Measurements from ENCODE around the gene ROR1.

ROR1 gene

GRCh38 chr1:63835128-63835527 lies 61.3 kb downstream of the ROR1 start:
- Histone ChIP-seq H3K36me3 (ENCODE audit: control insufficient read depth, insufficient read depth, low read length) (no peaks in the 10 kb centered on the region), H3K4me1 (ENCODE audit: control insufficient read depth, insufficient read depth, low read length) (peaks cover 9% of the 10 kb centered on the region), H3K9ac (ENCODE audit: low read length) (no peak overlapping the region), H3K27me3 (ENCODE audit: control insufficient read depth, insufficient read depth, low read length) (no peaks in the 10 kb centered on the region), H3K27ac (ENCODE audit: low read depth, low read length) (no peak overlapping the region), H3K4me3 (ENCODE audit: low read length) (no peak overlapping the region)

GRCh38 chr1:63836374-63836773 lies 62.6 kb downstream of the ROR1 start:
- no peaks in the 10 kb centered on the region for H3K36me3 ChIP-seq (ENCODE audit: control insufficient read depth, insufficient read depth, low read length)
- H3K27me3 ChIP-seq (ENCODE audit: control insufficient read depth, insufficient read depth, low read length): no peaks in the 10 kb centered on the region
- H3K27ac ChIP-seq (ENCODE audit: low read depth, low read length): no peak overlapping the region
- no peak overlapping the region for H3K4me3 ChIP-seq (ENCODE audit: low read length)
- H3K4me1 ChIP-seq (ENCODE audit: control insufficient read depth, insufficient read depth, low read length): peaks cover 6% of the 10 kb centered on the region
- H3K9ac ChIP-seq (ENCODE audit: low read length): no peak overlapping the region

- H3K27ac ChIP-seq (ENCODE audit: low read depth, low read length): no peak overlapping the region
- H3K36me3 ChIP-seq (ENCODE audit: control insufficient read depth, insufficient read depth, low read length): no peaks in the 10 kb centered on the region
- H3K9ac ChIP-seq (ENCODE audit: low read length): no peak overlapping the region
- no peaks in the 10 kb centered on the region for H3K27me3 ChIP-seq (ENCODE audit: control insufficient read depth, insufficient read depth, low read length)
- H3K4me3 ChIP-seq (ENCODE audit: low read length): no peak overlapping the region
- H3K4me1 ChIP-seq (ENCODE audit: control insufficient read depth, insufficient read depth, low read length): peaks cover 6% of the 10 kb centered on the region
Observed at GRCh38 chr1:63836830-63837229, 63.0 kb downstream of the ROR1 start.

- Histone ChIP-seq H3K36me3 (ENCODE audit: control insufficient read depth, insufficient read depth, low read length) (no peaks in the 10 kb centered on the region), H3K9ac (ENCODE audit: low read length) (no peak overlapping the region), H3K27me3 (ENCODE audit: control insufficient read depth, insufficient read depth, low read length) (no peaks in the 10 kb centered on the region), H3K4me1 (ENCODE audit: control insufficient read depth, insufficient read depth, low read length) (peaks cover 7% of the 10 kb centered on the region), H3K4me3 (ENCODE audit: low read length) (no peak overlapping the region), H3K27ac (ENCODE audit: low read depth, low read length) (no peak overlapping the region)
Observed at GRCh38 chr1:63843010-63843409, 69.2 kb downstream of the ROR1 start.

- Histone ChIP-seq H3K9ac (ENCODE audit: low read length) (no peak overlapping the region), H3K4me3 (ENCODE audit: low read length) (no peak overlapping the region), H3K4me1 (ENCODE audit: control insufficient read depth, insufficient read depth, low read length) (peaks cover 4% of the 10 kb centered on the region), H3K36me3 (ENCODE audit: control insufficient read depth, insufficient read depth, low read length) (no peaks in the 10 kb centered on the region), H3K27ac (ENCODE audit: low read depth, low read length) (no peak overlapping the region), H3K27me3 (ENCODE audit: control insufficient read depth, insufficient read depth, low read length) (no peaks in the 10 kb centered on the region)
Observed at GRCh38 chr1:63843884-63844283, 70.1 kb downstream of the ROR1 start.

- Histone ChIP-seq H3K27ac (ENCODE audit: low read depth, low read length) (no peak overlapping the region), H3K27me3 (ENCODE audit: control insufficient read depth, insufficient read depth, low read length) (no peaks in the 10 kb centered on the region), H3K36me3 (ENCODE audit: control insufficient read depth, insufficient read depth, low read length) (no peaks in the 10 kb centered on the region), H3K4me3 (ENCODE audit: low read length) (no peak overlapping the region), H3K4me1 (ENCODE audit: control insufficient read depth, insufficient read depth, low read length) (peaks cover 4% of the 10 kb centered on the region), H3K9ac (ENCODE audit: low read length) (no peak overlapping the region)
Observed at GRCh38 chr1:63845346-63845745, 71.5 kb downstream of the ROR1 start.

GRCh38 chr1:63847308-63847910 lies 73.6 kb downstream of the ROR1 start:
- H3K4me1 ChIP-seq (ENCODE audit: control insufficient read depth, insufficient read depth, low read length): peaks cover 4% of the 10 kb centered on the region
- no peak overlapping the region for H3K4me3 ChIP-seq (ENCODE audit: low read length)
- no peak overlapping the region for H3K27ac ChIP-seq (ENCODE audit: low read depth, low read length)

GRCh38 chr1:63848733-63849132 lies 74.9 kb downstream of the ROR1 start:
- no peak overlapping the region for H3K9ac ChIP-seq (ENCODE audit: low read length)
- H3K4me3 ChIP-seq (ENCODE audit: low read length): no peak overlapping the region
- H3K27ac ChIP-seq (ENCODE audit: low read depth, low read length): no peak overlapping the region
- H3K36me3 ChIP-seq (ENCODE audit: control insufficient read depth, insufficient read depth, low read length): no peaks in the 10 kb centered on the region
- H3K4me1 ChIP-seq (ENCODE audit: control insufficient read depth, insufficient read depth, low read length): peaks cover 4% of the 10 kb centered on the region
- H3K27me3 ChIP-seq (ENCODE audit: control insufficient read depth, insufficient read depth, low read length): no peaks in the 10 kb centered on the region

More at GRCh38 chr1:63847308-63847910, 73.6 kb downstream of the ROR1 start:
- no peaks in the 10 kb centered on the region for H3K27me3 ChIP-seq (ENCODE audit: control insufficient read depth, insufficient read depth, low read length)
- no peaks in the 10 kb centered on the region for H3K36me3 ChIP-seq (ENCODE audit: control insufficient read depth, insufficient read depth, low read length)
- H3K9ac ChIP-seq (ENCODE audit: low read length): no peak overlapping the region

GRCh38 chr1:63849149-63849548 lies 75.3 kb downstream of the ROR1 start:
- peaks cover 4% of the 10 kb centered on the region for H3K4me1 ChIP-seq (ENCODE audit: control insufficient read depth, insufficient read depth, low read length)
- H3K36me3 ChIP-seq (ENCODE audit: control insufficient read depth, insufficient read depth, low read length): no peaks in the 10 kb centered on the region
- no peak overlapping the region for H3K9ac ChIP-seq (ENCODE audit: low read length)
- H3K27me3 ChIP-seq (ENCODE audit: control insufficient read depth, insufficient read depth, low read length): no peaks in the 10 kb centered on the region
- H3K27ac ChIP-seq (ENCODE audit: low read depth, low read length): no peak overlapping the region
- H3K4me3 ChIP-seq (ENCODE audit: low read length): no peak overlapping the region

GRCh38 chr1:63854091-63854490 lies 80.3 kb downstream of the ROR1 start:
- no peak overlapping the region for H3K9ac ChIP-seq (ENCODE audit: low read length)
- no peak overlapping the region for H3K4me3 ChIP-seq (ENCODE audit: low read length)
- H3K27ac ChIP-seq (ENCODE audit: low read depth, low read length): no peak overlapping the region
- no peaks in the 10 kb centered on the region for H3K4me1 ChIP-seq (ENCODE audit: control insufficient read depth, insufficient read depth, low read length)
- no peaks in the 10 kb centered on the region for H3K27me3 ChIP-seq (ENCODE audit: control insufficient read depth, insufficient read depth, low read length)
- no peaks in the 10 kb centered on the region for H3K36me3 ChIP-seq (ENCODE audit: control insufficient read depth, insufficient read depth, low read length)

- H3K27me3 ChIP-seq (ENCODE audit: control insufficient read depth, insufficient read depth, low read length): no peaks in the 10 kb centered on the region
- H3K27ac ChIP-seq (ENCODE audit: low read depth, low read length): no peak overlapping the region
Observed at GRCh38 chr1:63855942-63856341, 82.1 kb downstream of the ROR1 start.

GRCh38 chr1:63856924-63857323 lies 83.1 kb downstream of the ROR1 start:
- no peak overlapping the region for H3K4me3 ChIP-seq (ENCODE audit: low read length)
- H3K27ac ChIP-seq (ENCODE audit: low read depth, low read length): no peak overlapping the region
- no peaks in the 10 kb centered on the region for H3K36me3 ChIP-seq (ENCODE audit: control insufficient read depth, insufficient read depth, low read length)
- peaks cover 4% of the 10 kb centered on the region for H3K4me1 ChIP-seq (ENCODE audit: control insufficient read depth, insufficient read depth, low read length)
- H3K27me3 ChIP-seq (ENCODE audit: control insufficient read depth, insufficient read depth, low read length): no peaks in the 10 kb centered on the region
- no peak overlapping the region for H3K9ac ChIP-seq (ENCODE audit: low read length)

More at GRCh38 chr1:63855942-63856341, 82.1 kb downstream of the ROR1 start:
- no peaks in the 10 kb centered on the region for H3K36me3 ChIP-seq (ENCODE audit: control insufficient read depth, insufficient read depth, low read length)
- no peak overlapping the region for H3K9ac ChIP-seq (ENCODE audit: low read length)
- no peak overlapping the region for H3K4me3 ChIP-seq (ENCODE audit: low read length)
- H3K4me1 ChIP-seq (ENCODE audit: control insufficient read depth, insufficient read depth, low read length): no peaks in the 10 kb centered on the region

- no peak overlapping the region for H3K27ac ChIP-seq (ENCODE audit: low read depth, low read length)
- no peaks in the 10 kb centered on the region for H3K27me3 ChIP-seq (ENCODE audit: control insufficient read depth, insufficient read depth, low read length)
- no peaks in the 10 kb centered on the region for H3K36me3 ChIP-seq (ENCODE audit: control insufficient read depth, insufficient read depth, low read length)
- H3K4me1 ChIP-seq (ENCODE audit: control insufficient read depth, insufficient read depth, low read length): peaks cover 4% of the 10 kb centered on the region
- no peak overlapping the region for H3K4me3 ChIP-seq (ENCODE audit: low read length)
- no peak overlapping the region for H3K9ac ChIP-seq (ENCODE audit: low read length)
Observed at GRCh38 chr1:63857478-63857877, 83.7 kb downstream of the ROR1 start.
